ENCODE results near the gene ZNF821. TPM values are rescaled to one million over a fixed set of nuclear protein-coding genes. Genes with fewer than 3 reads are reported as not detected.
"Not testable (repeated sequence)": the region's sequence is repeated elsewhere in the genome, so short reads cannot be mapped to it uniquely, and the experiment has no call there.

ZNF821 gene
- total RNA-seq, 4 donors from 2014 or later: 1.3 to 10.1 (median 4.4) TPM

DNA sequence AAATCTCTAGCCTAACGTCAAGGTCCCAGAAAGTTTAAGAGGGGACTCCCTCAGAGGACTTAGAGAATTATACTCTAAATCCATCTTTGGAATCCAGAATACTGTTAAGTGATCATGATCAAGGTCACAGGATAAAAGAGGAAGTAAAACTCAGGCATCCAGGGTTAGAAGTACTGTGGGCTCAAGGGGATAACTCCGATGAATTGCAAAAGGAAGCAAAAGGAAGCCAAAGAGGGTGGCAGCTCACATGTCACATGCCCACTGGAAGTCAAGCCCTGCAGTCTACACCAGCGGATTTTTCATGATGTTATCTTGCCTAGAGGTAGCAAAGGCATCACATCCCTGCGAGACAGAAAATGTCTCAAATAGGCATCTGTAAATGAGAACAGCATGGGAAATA lies 3.8 kb downstream of the ZNF821 start:
- no peak for TF ChIP-seq CTCF (IDR thresholded peaks at IDR 0.05)
- ATAC-seq (ENCODE audit: low FRiP score) (no peak), DNase-seq (ENCODE audit: low spot score) (no peak)

DNA sequence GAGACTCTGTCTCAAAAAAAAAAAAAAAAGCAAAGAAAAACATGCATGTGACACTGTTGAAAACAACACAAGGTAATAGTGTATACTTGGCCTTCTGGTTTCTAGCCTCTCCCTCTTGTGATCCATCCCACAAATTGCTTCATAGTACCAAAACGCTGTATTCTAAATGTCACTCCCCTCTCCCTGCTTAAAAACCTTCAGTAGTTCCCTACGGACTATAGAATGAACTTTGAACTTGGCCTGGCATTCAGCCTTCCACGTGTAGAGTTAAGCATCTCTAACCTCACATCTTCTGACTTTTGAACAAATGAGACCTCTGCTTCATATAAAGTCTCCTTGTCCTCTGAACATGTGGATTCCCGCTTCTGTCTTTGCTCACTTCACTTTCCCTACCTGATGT lies 5.1 kb downstream of the ZNF821 start:
- TF ChIP-seq CTCF (IDR thresholded peaks at IDR 0.05): no peak
- DNase-seq (ENCODE audit: low spot score) (no peak), ATAC-seq (ENCODE audit: low FRiP score) (no peak)

GRCh38 chr16:71873199-71873598 lies 10.8 kb downstream of the ZNF821 start:
- ATAC-seq (ENCODE audit: low FRiP score): no peak
- TF ChIP-seq CTCF (IDR thresholded peaks at IDR 0.05): no peak
- no peak for DNase-seq (ENCODE audit: low spot score)

GRCh38 chr16:71870818-71871217 lies 13.2 kb downstream of the ZNF821 start:
- no peak for TF ChIP-seq CTCF (IDR thresholded peaks at IDR 0.05)
- DNase-seq (ENCODE audit: low spot score): no peak
- no peak for ATAC-seq (ENCODE audit: low FRiP score)

- no peak for TF ChIP-seq CTCF (IDR thresholded peaks at IDR 0.05)
- no peak for ATAC-seq (ENCODE audit: low FRiP score)
Observed at GRCh38 chr16:71869089-71869488, 14.9 kb downstream of the ZNF821 start.

GRCh38 chr16:71867939-71868338 lies 16.0 kb downstream of the ZNF821 start:
- no peak for DNase-seq (ENCODE audit: low spot score)
- no peak for TF ChIP-seq CTCF (IDR thresholded peaks at IDR 0.05)
- no peak for ATAC-seq (ENCODE audit: low FRiP score)

More at GRCh38 chr16:71869089-71869488, 14.9 kb downstream of the ZNF821 start:
- DNase-seq (ENCODE audit: low spot score): no peak

GRCh38 chr16:71867175-71867574 lies 16.8 kb downstream of the ZNF821 start:
- not testable (repeated sequence) for ATAC-seq (ENCODE audit: low FRiP score); DNase-seq (ENCODE audit: low spot score)

All from omental fat pad (tissue), 4 donors.